ENCODE measurements around the gene CTPS1. TPM values are rescaled to one million over a fixed set of nuclear protein-coding genes. Genes with fewer than 3 reads are reported as not detected.

Gene CTPS1
- total RNA-seq, 1 experiment from 2014 or later = 166 TPM

- POLR2A ChIA-PET = interaction anchor here (1.1 kb wide), 1 partner anchor 103 kb away, joined by 4 read pairs; the partner anchor contains the start of gene CITED4
- Histone ChIP-seq H3K4me3 (ENCODE audit: low read depth in 2 of 2, low read length in 2 of 2) (no peak overlapping the region), H3K4me1 (ENCODE audit: control insufficient read depth, insufficient read depth, low read length) (peaks cover 41% of the 10 kb centered on the region), H3K27me3 (ENCODE audit: control insufficient read depth, insufficient read depth, low read length) (no peaks in the 10 kb centered on the region), H3K9me3 (ENCODE audit: control insufficient read depth, insufficient read depth, low read depth, low read length) (no peaks in the 10 kb centered on the region), H3K27ac (ENCODE audit: low read length) (peak overlapping the region; percentile 85), H3K36me3 (ENCODE audit: control insufficient read depth, insufficient read depth, low read length) (no peaks in the 10 kb centered on the region)
- intact Hi-C loops (cut with micrococcal nuclease; ENCODE audit: unreplicated experiment) = no loop called here
- ATAC-seq (no peak), DNase-seq (ENCODE audit: low read depth, low spot score) (no peak)
- in situ Hi-C loops (cut with HindIII; ENCODE audit: low pct_unique_long_range_greater_than_20kb, low sequenced_read_pairs) = no loop called here
- no peak for TF ChIP-seq CTCF (IDR thresholded peaks at IDR 0.05)
- BruUV-seq (replicated peaks) = no TSS peak
- CTCF ChIA-PET = no interaction called here
These were observed 14.0 kb upstream of the CTPS1 start for GRCh38 chr1:40965531-40965930.

- DNase-seq (ENCODE audit: low read depth, low spot score) (no peak), ATAC-seq (no peak)
- Histone ChIP-seq H3K27me3 (ENCODE audit: control insufficient read depth, insufficient read depth, low read length) (no peaks in the 10 kb centered on the region), H3K36me3 (ENCODE audit: control insufficient read depth, insufficient read depth, low read length) (no peaks in the 10 kb centered on the region), H3K9me3 (ENCODE audit: control insufficient read depth, insufficient read depth, low read depth, low read length) (no peaks in the 10 kb centered on the region), H3K4me1 (ENCODE audit: control insufficient read depth, insufficient read depth, low read length) (peaks cover 41% of the 10 kb centered on the region), H3K4me3 (ENCODE audit: low read depth in 2 of 2, low read length in 2 of 2) (no peak overlapping the region), H3K27ac (ENCODE audit: low read length) (peak overlapping the region; percentile 85)
- BruUV-seq (replicated peaks) = no TSS peak
- no peak for TF ChIP-seq SIN3A (IDR thresholded peaks at IDR 0.05; ENCODE audit: borderline replicate concordance, insufficient read depth, low read depth, low read length)
- TF ChIP-seq, protein P1, sequence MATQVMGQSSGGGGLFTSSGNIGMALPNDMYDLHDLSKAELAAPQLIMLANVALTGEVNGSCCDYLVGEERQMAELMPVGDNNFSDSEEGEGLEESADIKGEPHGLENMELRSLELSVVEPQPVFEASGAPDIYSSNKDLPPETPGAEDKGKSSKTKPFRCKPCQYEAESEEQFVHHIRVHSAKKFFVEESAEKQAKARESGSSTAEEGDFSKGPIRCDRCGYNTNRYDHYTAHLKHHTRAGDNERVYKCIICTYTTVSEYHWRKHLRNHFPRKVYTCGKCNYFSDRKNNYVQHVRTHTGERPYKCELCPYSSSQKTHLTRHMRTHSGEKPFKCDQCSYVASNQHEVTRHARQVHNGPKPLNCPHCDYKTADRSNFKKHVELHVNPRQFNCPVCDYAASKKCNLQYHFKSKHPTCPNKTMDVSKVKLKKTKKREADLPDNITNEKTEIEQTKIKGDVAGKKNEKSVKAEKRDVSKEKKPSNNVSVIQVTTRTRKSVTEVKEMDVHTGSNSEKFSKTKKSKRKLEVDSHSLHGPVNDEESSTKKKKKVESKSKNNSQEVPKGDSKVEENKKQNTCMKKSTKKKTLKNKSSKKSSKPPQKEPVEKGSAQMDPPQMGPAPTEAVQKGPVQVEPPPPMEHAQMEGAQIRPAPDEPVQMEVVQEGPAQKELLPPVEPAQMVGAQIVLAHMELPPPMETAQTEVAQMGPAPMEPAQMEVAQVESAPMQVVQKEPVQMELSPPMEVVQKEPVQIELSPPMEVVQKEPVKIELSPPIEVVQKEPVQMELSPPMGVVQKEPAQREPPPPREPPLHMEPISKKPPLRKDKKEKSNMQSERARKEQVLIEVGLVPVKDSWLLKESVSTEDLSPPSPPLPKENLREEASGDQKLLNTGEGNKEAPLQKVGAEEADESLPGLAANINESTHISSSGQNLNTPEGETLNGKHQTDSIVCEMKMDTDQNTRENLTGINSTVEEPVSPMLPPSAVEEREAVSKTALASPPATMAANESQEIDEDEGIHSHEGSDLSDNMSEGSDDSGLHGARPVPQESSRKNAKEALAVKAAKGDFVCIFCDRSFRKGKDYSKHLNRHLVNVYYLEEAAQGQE (IDR thresholded peaks at IDR 0.05; ENCODE audit: insufficient read depth in 1 of 2, low read depth in 2 of 2, low read length in 1 of 2) = no peak
- no peak for TF ChIP-seq CTCF (IDR thresholded peaks at IDR 0.05)
- no peak for TF ChIP-seq POLR2AphosphoS5 (IDR thresholded peaks at IDR 0.05; ENCODE audit: low read depth, low read length)
- TF ChIP-seq TCF7L2 (IDR thresholded peaks at IDR 0.05; ENCODE audit: low read depth, low read length) = no peak
- intact Hi-C loops (cut with micrococcal nuclease; ENCODE audit: unreplicated experiment) = no loop called here
- ChIA-PET POLR2A (interaction anchor here (1.1 kb wide), 1 partner anchor 104 kb away, joined by 4 read pairs; the partner anchor contains the start of gene CITED4), CTCF (interaction anchor here (0.6 kb wide), 2 partner anchors 43 to 401 kb away, joined by 3 to 7 read pairs; no protein-coding TSS in a partner anchor)
- in situ Hi-C loops (cut with HindIII; ENCODE audit: low pct_unique_long_range_greater_than_20kb, low sequenced_read_pairs) = no loop called here
These were observed 13.1 kb upstream of the CTPS1 start for GRCh38 chr1:40966417-40966816.

All from Panc1 (cell line).